ENCODE results near the gene NALF2.

NALF2 gene

DNA sequence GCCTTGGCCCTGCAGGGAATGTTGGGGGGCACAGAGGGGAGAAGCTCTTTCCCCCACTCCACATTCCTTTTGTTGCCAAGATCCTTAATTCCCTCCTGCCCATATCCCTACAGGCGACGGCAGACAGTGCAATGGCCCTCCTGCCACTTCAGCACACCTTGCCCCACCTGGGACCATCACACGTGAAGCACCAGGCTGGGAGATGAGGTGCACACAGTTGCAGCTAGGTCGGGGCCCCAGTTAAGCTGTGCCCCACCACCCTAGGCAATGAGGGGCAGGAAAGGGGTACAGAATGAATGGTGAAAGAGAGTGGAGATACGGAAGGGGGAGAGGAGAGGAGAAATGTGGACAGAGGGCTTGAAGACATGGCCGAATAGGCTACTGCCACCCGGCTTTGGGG, 26.2 kb downstream of the NALF2 start:
- DNase-seq (ENCODE audit: low spot score) = no peak

DNA sequence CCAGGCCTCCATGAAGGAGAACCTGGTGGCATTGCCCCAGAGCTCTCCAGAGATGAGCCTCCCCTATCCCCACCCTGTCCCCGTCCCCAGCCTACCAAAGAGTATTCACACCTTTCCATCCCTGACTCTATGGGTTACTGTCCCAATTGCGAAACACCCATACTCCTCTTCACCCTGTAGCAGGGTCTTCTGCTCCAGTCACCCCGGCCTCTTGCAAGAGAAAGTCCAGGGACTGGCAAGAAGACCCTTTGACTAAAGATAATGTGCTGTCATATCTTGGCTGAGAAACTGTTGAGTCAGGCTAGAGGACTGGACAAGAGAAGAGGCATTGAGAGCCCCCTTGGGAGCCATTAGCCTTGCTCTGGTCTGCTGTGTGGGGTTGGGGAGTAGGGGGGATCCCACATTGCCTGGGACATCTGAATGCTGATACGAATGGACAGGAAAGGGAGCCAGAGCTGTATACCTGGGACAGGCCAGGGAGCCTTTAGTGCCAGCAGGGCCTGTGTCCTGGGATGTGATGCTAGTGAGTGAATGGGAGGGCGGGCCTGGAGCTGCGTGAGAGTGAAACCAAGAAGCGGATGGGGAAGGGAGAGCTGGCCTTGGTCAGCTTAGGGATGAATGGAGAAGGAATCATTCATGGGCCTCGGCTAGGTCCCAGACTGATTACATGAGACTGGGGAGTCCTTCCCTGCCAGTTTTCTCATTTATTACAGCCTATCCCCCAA, 27.1 kb downstream of the NALF2 start:
- DNase-seq (ENCODE audit: low spot score) = no peak

DNA sequence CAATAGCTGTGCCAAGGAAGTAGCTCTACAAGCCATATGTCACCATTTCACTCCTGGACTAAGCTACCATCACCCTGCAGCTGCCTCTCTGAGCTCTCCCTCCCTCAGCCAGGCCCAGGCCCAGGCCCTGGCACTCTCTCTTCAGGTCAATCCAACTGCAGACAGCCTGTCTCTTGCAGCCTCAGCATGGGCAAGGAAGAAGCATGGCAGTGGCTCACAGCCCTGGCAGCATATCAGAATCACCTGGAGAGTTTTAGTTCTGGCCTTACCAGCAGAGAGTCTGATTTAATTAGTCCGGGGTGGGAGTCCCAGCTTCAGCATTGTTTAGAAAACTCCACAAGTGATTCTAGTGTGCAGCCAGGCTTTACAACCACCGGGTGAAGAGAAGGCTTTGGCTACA, 31.5 kb downstream of the NALF2 start:
- no peak for DNase-seq (ENCODE audit: low spot score)

DNA sequence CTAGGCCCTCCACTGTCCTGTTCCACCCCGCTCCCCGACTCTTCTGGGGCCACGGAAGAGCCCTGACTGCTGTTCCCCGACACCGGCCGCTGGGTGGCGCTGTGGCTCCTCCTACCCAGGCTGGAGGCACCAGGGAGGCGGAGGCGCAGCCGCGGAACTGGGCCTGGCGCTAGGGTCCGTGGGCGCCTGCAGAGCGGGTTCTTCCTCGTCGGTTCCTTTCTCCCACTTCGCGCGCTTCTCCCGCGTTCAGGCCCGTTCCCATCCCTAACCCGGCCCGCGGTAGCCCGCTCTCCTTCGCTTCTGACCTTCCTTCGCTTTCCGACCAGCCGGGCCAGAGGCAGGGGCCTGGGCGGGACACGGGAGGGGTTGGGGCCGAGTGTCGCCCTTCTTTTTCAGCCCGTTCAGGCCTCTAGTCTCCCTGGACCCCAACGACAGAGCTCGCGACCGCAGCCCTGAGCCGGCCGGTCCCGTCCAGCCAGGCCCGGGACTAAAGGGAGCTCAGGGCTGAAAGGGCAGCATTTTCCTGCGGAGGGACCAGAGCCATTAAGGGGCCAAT, 34.3 kb downstream of the NALF2 start:
- peak; percentile 74 for DNase-seq (ENCODE audit: low spot score)

DNA sequence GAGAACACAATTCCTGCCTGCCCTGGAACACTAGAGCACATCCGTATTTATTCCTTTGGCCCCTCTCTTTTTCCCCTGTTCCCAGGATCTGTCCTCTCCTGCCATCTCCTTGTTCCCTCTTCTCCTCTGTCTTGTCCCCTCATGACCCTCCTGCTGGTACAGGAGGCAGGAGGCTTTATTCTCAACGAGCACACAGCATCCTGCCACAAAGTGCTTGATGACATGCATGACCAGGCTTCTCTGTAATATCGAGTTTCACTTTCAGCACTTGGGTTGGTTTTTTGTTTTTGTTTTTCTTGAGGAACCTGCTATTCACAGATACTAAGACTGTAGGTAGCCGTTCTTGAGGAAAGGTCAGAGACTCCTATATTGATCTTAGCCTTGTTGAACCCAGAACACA, 35.3 kb downstream of the NALF2 start:
- DNase-seq (ENCODE audit: low spot score) = no peak

DNA sequence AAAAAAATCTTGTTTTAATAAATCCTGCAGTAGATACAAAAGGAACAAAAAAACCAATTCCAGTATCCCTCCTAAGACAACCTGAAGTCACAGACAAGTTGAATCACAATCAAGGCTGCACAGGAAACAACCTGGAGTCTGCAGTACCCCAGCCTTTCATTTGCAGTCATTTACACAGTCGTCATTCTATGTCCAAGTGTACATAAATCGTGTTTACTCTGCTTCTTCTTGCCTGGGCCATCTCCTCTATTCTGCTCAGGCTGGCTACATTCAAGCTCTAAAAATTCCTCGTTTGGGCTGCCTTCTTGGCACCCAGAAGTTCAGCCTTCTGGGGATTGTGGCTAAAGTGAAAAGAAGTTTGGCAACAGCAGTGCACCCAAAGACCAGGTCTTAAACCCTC, 37.8 kb downstream of the NALF2 start:
- DNase-seq (ENCODE audit: low spot score) = no peak

DNA sequence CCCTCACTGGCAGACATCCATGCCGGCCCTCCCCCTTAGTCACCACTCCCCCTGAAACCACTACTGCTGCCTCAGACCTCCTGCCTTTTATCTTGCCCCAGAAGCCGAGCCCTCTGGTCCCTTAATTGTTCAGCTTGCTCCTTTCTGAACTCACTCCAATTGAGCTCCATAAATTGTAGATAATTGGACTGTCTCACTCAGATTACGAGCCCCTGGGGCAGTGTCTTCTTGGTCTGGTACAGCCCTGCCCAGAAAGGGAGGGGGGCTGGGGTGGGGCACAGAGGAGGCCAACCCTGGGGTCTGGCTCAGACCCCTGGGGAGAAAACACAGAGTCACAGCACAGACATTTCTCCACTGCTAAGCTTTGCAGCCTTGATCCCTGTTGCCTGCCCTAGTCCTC, 39.4 kb downstream of the NALF2 start:
- DNase-seq (ENCODE audit: low spot score) = no peak

DNA sequence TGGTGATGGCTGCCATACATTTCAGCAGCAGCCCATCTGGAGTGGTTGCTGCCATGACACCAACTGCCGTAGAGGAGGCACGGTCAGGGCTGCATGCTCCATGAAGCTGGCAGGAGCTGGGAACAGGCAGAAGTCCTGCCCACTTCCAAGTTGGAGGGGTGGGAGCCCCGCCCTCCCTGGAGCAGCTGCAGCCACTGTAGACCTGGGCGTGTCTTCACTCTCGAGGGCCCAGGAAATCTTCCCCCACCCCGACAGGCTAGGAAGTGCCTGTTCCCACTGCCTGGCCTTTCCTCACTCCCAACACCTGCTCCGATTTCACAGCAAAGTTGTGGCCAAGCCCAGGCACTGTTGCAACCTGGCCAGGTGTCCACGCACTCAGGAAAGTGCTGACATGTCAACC, 42.3 kb downstream of the NALF2 start:
- DNase-seq (ENCODE audit: low spot score) = no peak

DNA sequence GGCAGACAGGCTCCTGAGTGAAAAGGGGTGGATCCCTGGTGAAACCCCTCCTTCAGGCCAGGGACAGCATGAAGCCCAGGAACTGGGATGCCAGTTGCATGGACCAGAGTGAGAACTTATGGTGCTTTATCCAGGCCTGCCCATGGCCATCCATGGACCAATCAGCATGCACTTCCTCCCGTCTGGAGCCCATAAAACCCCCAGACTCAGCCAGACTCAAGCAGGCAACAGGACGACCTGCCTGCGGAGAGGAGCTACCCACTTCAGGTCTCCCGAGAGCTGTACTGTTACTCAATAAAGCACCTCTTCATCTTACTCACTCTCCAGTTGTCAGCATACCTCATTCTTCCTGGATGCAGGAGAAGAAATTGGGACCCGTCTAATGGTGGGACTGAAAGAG, 42.9 kb downstream of the NALF2 start:
- no peak for DNase-seq (ENCODE audit: low spot score)

DNA sequence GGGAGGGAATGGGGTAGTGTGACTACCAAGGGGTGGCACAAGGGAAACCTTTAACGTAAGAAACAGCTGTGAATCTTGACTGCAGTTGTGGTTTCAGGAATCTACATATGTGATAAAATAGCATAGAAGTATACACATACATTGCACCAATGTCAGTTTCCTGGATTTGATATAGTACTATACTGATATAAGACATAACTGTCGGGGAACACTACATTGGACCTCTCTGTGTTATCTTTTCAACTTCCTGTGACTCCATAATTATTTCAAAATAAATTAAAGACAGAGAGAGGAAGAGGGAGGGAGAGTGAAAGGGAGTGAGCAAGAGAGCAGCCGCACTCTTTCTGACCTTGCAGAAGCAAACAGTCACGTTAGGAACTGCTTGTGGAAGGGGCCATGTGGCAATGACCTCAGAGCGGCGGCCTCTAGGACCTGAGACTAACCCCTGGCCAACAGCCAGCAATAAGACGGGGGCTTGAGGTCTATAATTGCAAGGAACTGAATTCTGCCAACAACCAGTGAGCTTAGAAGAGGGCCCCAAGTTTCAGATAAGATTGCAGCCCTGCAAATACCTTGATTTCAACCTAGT, 47.4 kb downstream of the NALF2 start:
- DNase-seq (ENCODE audit: low spot score) = no peak

DNA sequence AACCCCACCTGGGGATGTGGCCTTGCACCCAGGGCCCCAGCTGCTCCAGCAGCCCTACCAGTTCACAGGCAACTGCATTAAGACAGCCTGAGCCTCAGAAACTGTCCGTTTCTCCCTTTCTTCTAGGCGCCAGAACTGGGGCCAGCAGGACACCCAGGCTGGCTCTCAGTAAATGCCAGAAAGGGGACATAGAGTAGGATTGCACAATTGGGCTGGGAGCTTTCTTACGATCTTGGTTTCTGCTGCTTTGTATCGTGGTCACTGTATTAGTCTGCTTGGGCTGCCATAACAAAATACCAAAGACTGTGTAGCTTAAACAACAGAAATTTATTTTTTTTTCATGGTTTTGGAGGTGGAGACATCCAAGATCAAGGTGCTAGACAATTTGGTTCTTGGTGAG, 48.4 kb downstream of the NALF2 start:
- DNase-seq (ENCODE audit: low spot score) = no peak
